Calu3 (cell line): ENCODE results near the gene RYR3. TPM values are rescaled to one million over a fixed set of nuclear protein-coding genes. Genes with fewer than 3 reads are reported as not detected.

ENCODE experiments used
- BruUV-seq: library from RNA; stranded (reverse); fragments of 400-500 nt; replicated peaks from 2 replicates; lab custom pipeline; 2021; lab: Mats Ljungman, UMichigan
- CTCF ChIA-PET: fragments of 300-600 bp; sonication (Branson Sonifier 250); formaldehyde crosslinking; loops from one replicate; lab custom pipeline; 2022; ENCODE audit warnings: antibody characterized with exemption; lab: Charles Lee
- DNase-seq: peaks from one replicate; pipeline ENCODE4 v3.0.0; 2022
- H3K27ac Mint-ChIP-seq: one replicate; pipeline ENCODE4 v1.8.0; 2022; ENCODE audit warnings: mixed read lengths; ENCODE audit not compliant: unreplicated experiment
- H3K27me3 Mint-ChIP-seq: one replicate; pipeline ENCODE4 v1.8.0; 2022; ENCODE audit warnings: mixed read lengths; ENCODE audit not compliant: unreplicated experiment
- H3K36me3 Mint-ChIP-seq: one replicate; pipeline ENCODE4 v1.8.0; 2022; ENCODE audit warnings: mild to moderate bottlenecking, moderate library complexity, mixed read lengths; ENCODE audit not compliant: insufficient read depth, unreplicated experiment
- H3K4me1 Mint-ChIP-seq: one replicate; pipeline ENCODE4 v1.8.0; 2022; ENCODE audit warnings: mild to moderate bottlenecking, low read depth, mixed read lengths; ENCODE audit not compliant: unreplicated experiment
- H3K4me3 Mint-ChIP-seq: one replicate; pipeline ENCODE4 v1.8.0; 2022; ENCODE audit warnings: mild to moderate bottlenecking, low read depth, moderate library complexity, mixed read lengths; ENCODE audit not compliant: unreplicated experiment
- H3K9me3 Mint-ChIP-seq: one replicate; pipeline ENCODE4 v1.8.0; 2022; ENCODE audit warnings: low read depth, mixed read lengths; ENCODE audit not compliant: unreplicated experiment
- CTCF ChIP-seq: fragments of 200-600 bp; IDR thresholded peaks from one replicate; pipeline ENCODE4 v1.8.0; 2022; ENCODE audit warnings: antibody characterized with exemption; ENCODE audit not compliant: unreplicated experiment
- intact Hi-C: fragments of 100-400 bp; cut with micrococcal nuclease; formaldehyde crosslinking; loops from one replicate; pipeline ENCODE4 v1.10.0; 2022; ENCODE audit not compliant: unreplicated experiment
- total RNA-seq: library from RNA; stranded (reverse); gene quantifications from 2 replicates; pipeline ENCODE4 v1.2.3, GENCODE V29; 2022

The RYR3 gene
- total RNA-seq, 1 experiment from 2014 or later, result not detected

DNA sequence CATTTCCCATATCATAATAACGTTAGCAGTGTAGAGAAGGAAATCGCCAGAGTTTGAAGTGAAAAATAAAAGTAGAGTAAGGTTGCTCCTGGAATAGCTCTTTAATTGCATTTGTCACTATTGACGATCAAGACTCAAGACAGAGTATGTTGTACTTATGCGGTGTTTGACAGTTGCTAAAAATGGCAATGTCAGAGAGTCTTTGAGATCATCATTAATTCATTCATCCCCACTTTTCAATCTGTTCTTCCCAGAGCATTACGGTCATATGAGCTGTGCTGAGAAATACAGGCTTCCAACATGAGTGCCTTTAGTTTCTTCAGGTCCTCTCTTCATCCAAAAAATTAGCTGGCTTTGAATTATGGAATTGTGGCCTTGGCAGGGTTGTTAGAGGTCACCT, 483.7 kb downstream of the RYR3 start:
- no peaks in the 10 kb centered on the region for H3K36me3 Mint-ChIP-seq
- DNase-seq, result no peak
- CTCF ChIA-PET, result no interaction called here
- H3K4me1 Mint-ChIP-seq, result no peaks in the 10 kb centered on the region
- BruUV-seq, result no TSS peak
- H3K27me3 Mint-ChIP-seq, result no peaks in the 10 kb centered on the region
- intact Hi-C loops, result no loop called here
- no peak overlapping the region for H3K4me3 Mint-ChIP-seq
- TF ChIP-seq CTCF, result no peak
- H3K27ac Mint-ChIP-seq, result no peak overlapping the region
- no peaks in the 10 kb centered on the region for H3K9me3 Mint-ChIP-seq

GRCh38 chr15:33795070-33795469, 484.3 kb downstream of the RYR3 start:
- H3K27me3 Mint-ChIP-seq, result no peaks in the 10 kb centered on the region
- no peaks in the 10 kb centered on the region for H3K36me3 Mint-ChIP-seq
- CTCF ChIA-PET, result no interaction called here
- H3K27ac Mint-ChIP-seq, result no peak overlapping the region
- no TSS peak for BruUV-seq
- intact Hi-C loops, result no loop called here
- no peak overlapping the region for H3K4me3 Mint-ChIP-seq
- no peak for DNase-seq
- no peaks in the 10 kb centered on the region for H3K4me1 Mint-ChIP-seq
- TF ChIP-seq CTCF, result no peak
- no peaks in the 10 kb centered on the region for H3K9me3 Mint-ChIP-seq

DNA sequence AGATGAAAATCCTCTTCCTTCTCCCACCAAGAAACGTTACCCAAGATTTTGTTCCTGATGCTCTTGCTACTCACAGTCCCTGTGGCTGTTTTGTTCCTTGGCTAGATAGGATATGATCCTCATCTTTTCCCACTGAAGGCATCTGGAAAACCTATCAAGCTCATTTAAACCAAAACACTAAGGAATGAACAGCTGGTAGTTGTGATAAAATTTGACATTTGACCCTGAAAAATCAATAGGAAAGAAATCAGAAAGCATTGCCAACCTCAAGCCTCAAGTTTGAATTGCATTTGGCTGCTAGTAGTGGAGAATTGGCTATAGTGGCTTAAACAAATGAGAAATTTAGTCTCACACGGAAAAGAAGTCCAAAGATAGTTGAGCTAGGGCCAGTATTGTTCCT, 486.9 kb downstream of the RYR3 start:
- BruUV-seq, result no TSS peak
- Mint-ChIP-seq H3K36me3 (no peaks in the 10 kb centered on the region), H3K9me3 (no peaks in the 10 kb centered on the region), H3K27me3 (no peaks in the 10 kb centered on the region), H3K27ac (no peak overlapping the region), H3K4me3 (no peak overlapping the region), H3K4me1 (no peaks in the 10 kb centered on the region)
- DNase-seq, result no peak
- TF ChIP-seq CTCF, result no peak
- intact Hi-C loops, result no loop called here
- CTCF ChIA-PET, result interaction anchor here (0.5 kb wide), 1 partner anchor 65 kb away, joined by 3 read pairs; no protein-coding TSS in a partner anchor

DNA sequence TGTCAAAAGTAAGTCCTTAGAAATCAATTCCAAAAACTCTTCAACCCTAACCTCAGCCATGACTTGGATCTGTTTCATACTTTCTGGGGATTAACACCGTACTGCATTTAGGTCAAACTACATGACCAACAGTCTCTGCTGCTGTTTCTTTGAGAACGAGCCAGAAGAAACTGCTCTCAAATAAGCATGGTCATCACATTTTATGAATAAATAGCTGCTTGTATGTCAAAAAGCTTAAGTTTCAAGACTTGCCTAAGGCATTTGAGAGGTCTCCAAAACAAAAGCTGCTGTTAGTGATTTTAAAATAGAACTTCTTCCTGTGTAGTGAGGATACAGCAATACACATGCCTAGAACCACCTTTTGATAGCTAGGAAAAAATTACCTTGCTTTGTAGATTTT, 491.2 kb downstream of the RYR3 start:
- Mint-ChIP-seq H3K4me3 (no peak overlapping the region), H3K9me3 (no peaks in the 10 kb centered on the region), H3K36me3 (no peaks in the 10 kb centered on the region), H3K27me3 (peaks cover 13% of the 10 kb centered on the region), H3K27ac (no peak overlapping the region), H3K4me1 (no peaks in the 10 kb centered on the region)
- TF ChIP-seq CTCF, result no peak
- intact Hi-C loops, result no loop called here
- BruUV-seq, result no TSS peak
- CTCF ChIA-PET, result no interaction called here
- DNase-seq, result no peak
